ENCODE data around the gene CELF3.
"Not testable (repeated sequence)": the region's sequence is repeated elsewhere in the genome, so short reads cannot be mapped to it uniquely, and the experiment has no call there.

Gene CELF3

GRCh38 chr1:151703813-151704212 lies 12.8 kb downstream of the CELF3 start:
- no peak for DNase-seq (ENCODE audit: low read depth, low spot score)

GRCh38 chr1:151702936-151703335 lies 13.7 kb downstream of the CELF3 start:
- no peak for DNase-seq (ENCODE audit: low read depth, low spot score)

GRCh38 chr1:151701515-151701914 lies 15.1 kb downstream of the CELF3 start:
- DNase-seq (ENCODE audit: low read depth, low spot score) = no peak

- no peak for DNase-seq (ENCODE audit: low read depth, low spot score)
These were observed 23.4 kb downstream of the CELF3 start for GRCh38 chr1:151693057-151693651.

GRCh38 chr1:151692226-151692625 lies 24.4 kb downstream of the CELF3 start:
- DNase-seq (ENCODE audit: low read depth, low spot score) = no peak

DNA sequence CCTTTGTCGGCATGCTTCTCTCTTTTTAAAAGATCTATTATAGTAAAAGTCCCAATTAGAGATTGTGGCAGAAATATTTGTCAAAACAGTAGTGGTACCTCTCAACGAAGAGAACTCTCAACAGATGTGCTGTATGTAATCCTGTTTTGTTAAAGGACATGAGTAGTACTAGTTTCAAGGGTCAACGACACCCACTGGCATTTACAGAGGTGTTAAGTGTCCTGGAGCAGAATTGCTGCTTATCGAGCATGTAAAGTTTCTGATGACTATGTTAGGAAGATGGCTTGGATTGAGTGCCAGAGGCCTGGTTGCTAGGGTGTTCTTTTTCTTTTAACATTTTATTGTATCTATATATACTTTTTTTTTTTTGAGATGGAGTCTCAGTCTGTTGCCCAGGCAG lies 27.1 kb downstream of the CELF3 start:
- no peak for DNase-seq (ENCODE audit: low read depth, low spot score)

DNA sequence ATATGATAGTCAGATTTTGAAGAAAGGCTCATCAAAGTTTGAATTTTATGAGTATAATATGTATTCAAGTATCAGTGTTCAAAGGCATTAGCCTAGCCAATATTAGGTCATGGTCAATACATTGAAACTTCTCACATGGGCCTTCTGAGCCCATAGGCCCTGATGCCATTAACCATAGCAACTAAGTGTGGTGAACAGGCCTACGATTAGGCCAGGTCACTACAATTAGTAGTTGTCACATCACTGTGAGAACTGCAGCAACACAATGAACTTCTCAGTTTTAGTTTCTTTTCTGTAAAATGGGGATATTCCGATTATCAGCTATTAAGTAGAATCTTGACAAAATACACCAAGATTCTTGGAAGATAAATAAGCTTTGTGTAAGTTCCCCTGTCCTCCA lies 30.0 kb downstream of the CELF3 start:
- no peak for DNase-seq (ENCODE audit: low read depth, low spot score)

- no peak for DNase-seq (ENCODE audit: low read depth, low spot score)
These were observed 32.5 kb downstream of the CELF3 start for GRCh38 chr1:151684128-151684527.

GRCh38 chr1:151682901-151683300 lies 33.7 kb downstream of the CELF3 start:
- DNase-seq (ENCODE audit: low read depth, low spot score) = not testable (repeated sequence)

DNA sequence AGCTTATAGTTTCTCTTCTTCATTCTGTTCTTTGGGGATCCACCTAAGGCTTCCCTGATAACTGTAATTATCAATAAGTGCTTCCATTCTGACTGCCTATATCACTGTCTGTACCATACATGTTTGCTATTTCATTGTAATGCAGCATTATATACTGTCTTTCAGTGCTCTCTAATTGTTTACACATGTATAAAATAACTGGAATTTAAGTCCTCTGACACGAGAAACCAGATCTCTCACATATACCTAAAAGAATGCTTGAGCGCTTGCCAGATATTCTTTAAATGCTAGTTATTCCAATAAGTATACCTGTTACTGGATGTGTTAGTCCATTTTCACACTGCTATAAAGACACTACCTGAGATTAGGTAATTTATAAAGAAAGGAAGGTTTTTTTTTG lies 34.7 kb downstream of the CELF3 start:
- no peak for DNase-seq (ENCODE audit: low read depth, low spot score)

GRCh38 chr1:151680826-151681225 lies 35.8 kb downstream of the CELF3 start:
- peak; percentile 10 for DNase-seq (ENCODE audit: low read depth, low spot score)

DNA sequence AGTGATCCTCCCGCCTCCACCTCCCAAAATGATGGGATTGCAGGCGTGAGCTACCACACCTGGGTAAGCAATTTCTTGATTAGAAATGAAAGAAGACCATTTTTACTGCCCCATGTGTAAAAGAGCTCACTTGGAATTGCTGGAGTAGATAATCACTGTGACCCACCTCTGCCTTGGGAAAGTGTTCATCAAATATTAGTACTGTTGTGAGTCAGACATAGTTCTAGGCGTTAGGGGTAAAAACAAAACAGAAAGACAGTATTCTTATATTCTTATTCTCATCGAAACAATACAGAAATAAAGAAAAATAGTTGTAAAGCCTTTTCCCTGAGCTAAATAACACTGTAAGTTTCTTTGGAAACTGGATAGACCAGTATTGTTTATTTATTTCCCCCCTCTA lies 36.2 kb downstream of the CELF3 start:
- no peak for DNase-seq (ENCODE audit: low read depth, low spot score)

DNA sequence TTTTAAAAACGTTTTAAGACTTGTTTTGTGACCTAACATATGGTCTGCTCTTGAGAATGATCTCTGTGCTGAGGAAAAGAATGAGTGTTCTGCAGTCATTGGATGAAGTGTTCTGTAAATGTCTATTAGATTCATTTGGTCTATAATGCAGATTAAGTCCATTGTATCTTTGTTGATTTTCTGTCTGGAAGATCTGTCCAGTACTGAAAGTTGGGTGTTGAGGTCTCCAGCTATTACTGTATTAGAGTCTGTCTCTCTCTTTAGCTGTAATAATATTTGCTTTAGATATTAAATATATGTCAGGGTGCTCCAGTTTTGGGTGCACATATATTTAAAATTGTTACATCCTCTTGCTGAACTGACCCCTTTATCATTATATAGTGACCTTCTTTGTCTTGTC lies 43.2 kb downstream of the CELF3 start:
- no peak for DNase-seq (ENCODE audit: low read depth, low spot score)

- not testable (repeated sequence) for DNase-seq (ENCODE audit: low read depth, low spot score)
These were observed 46.4 kb downstream of the CELF3 start for GRCh38 chr1:151670036-151670675.

DNA sequence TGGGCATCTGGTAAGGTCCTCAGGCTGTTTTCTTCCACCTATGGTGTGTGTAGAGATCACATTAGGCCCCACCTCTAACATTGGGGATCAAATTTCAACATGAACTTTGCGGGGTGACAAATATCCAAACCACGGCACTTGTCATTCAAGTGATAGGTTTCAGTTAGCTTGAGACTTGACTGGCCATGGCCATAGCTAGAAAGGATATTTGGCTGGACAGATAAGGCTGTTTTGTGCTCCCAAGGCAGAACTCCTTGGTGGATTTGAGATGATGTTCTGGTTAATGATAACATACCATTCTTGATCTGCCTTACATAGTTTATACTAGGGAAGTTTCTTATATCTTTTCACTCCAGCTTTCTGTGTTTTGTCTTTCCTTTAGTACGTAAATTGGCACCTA lies 48.5 kb downstream of the CELF3 start:
- DNase-seq (ENCODE audit: low read depth, low spot score) = no peak

- no peak for DNase-seq (ENCODE audit: low read depth, low spot score)
These were observed 54.9 kb downstream of the CELF3 start for GRCh38 chr1:151661751-151662150.

DNA sequence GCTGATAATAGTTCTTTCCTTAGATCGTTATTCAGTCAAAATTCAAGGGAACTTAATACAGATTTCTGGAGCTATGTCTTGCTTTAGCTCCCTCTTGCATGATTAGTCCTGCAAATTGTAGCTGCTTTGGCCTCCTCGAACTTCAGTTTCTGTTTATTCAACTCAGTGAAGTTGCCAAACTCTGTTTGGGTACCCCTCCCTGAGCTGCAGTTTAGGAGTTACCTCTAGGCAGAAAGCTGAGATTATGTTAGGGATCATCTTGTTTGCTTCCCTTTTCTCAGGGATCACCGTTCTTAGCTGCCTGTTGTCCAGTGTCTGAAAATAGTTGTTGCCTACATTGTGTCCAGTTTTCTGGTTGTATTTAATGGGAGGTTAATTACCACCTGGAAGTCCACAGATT lies 61.2 kb downstream of the CELF3 start:
- no peak for DNase-seq (ENCODE audit: low read depth, low spot score)

GRCh38 chr1:151653397-151653796 lies 63.2 kb downstream of the CELF3 start:
- DNase-seq (ENCODE audit: low read depth, low spot score) = no peak
